ENCODE data around the gene MACIR.
"Not testable (repeated sequence)": the region's sequence is repeated elsewhere in the genome, so short reads cannot be mapped to it uniquely, and the experiment has no call there.

Gene MACIR, protein sequence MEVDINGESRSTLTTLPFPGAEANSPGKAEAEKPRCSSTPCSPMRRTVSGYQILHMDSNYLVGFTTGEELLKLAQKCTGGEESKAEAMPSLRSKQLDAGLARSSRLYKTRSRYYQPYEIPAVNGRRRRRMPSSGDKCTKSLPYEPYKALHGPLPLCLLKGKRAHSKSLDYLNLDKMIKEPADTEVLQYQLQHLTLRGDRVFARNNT

DNA sequence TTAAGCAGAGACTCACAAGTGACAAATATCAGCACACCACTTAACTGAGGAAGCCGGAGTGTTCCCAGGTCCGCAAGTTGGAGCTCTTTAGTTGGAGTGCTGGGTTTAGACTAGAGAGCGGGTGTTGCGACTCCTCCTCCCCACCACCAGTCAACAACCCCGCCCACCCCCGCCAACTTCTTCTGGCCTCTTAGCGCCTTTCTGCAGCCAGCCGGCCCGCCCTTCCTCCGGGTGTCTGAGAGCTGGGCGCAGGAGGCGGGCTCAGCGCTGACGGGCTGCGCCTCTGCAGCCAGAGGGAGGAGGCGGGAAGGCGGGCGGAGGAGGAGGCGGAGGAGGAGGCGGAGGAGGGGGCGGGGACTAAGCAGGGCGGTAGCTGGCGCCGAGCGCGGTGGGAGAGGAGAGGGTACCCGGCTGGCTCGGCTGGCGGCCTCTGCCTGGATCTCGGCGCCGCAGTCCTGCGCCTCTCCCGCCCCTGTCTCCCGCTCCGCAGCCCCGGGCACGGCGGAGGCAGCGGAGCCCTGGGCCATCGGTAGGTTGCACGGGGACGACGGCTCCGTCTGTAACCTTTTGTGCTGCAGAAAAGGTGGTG, at the start of gene MACIR:
MACIR (plus strand) TSS at position 396 of the 589 bp plus-strand sequence. CDS start 17,157 bp downstream, outside the sequence.
- DNase-seq (ENCODE audit: low read depth in 2 of 2), result peak; percentile 87 to 93

DNA sequence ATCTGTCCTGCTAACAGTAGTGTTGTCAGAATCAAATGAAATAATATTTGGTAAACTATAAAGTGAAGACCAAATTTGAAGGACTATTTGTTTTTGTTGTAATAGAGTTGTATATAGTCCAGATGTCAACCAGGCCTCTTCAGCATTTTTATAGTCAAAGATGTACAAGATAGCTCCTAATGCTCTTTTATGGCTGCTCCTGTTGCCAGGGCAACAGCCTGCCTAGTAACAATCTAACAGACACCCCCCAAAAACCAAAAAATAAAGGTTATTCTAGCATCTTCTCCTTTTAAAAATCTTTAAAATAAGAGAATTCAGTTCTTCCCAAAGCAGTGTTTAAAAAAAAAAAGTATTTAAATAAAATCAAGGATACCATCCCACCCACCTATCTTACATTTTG, 49.5 kb upstream of the MACIR start:
- DNase-seq (ENCODE audit: low read depth in 2 of 2), result no peak

DNA sequence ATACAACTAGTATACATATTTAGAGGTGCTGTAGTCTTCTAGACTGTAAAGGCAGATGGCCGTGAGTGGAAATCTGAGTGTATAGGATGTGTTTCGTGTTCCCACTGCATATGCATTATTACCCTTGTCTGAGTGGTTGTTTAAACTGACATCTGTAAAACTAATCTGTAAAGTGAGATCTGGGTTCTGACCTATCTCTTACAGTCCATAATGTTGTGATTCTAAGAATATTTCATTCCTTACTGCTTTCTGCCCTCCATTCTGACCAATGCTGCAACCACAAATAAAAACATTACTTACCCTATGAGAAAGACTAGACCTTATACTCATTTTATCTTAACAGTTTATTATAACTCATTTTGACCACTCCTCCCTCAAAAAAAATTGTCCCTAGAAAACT, 47.6 kb upstream of the MACIR start:
- DNase-seq (ENCODE audit: low read depth in 2 of 2), result no peak

DNA sequence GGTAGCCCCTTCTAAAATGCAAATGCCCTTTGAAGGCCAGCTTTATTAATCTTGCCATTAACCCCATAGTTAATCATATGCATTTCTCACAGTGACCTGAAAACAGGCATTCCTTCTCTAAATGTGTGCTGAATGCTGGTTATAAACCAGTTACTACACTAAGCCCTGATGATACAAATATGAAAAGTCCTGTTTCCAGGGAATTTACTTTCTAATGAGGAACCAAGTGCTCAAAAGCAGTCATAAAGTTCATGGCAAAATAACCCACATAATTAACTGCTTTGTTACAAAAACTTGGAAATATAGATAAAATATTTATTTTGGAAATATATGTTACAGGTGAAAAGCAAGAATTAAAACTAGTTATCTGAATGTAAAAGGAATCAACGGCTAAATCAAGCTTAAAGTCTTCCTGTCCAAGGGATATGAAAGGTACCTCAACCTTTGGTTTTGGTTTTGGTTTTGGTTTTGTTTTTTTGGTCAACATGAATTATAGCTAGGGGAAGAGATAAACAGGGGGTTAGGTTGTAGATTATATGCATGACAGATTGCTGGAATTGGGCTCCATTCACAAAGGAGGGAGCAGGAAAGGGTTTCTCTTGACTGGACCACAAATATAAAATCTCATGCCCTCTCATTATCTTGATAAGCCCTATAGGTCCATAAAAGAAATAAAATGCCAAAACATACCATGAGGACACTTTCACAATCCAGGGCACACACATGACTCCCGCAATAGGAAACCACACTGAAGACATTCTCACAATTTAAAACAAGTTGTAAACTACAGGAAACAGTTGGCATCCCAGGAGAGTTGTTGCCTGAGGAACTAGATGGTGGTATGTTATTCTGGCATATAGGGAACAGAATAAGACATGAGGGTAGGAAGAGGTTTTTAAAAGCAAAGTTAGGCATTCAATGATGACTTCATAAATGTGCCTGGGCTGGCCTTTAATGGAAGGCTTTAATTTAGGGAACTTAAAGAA, 46.7 kb upstream of the MACIR start:
- no peak for DNase-seq (ENCODE audit: low read depth in 2 of 2)

DNA sequence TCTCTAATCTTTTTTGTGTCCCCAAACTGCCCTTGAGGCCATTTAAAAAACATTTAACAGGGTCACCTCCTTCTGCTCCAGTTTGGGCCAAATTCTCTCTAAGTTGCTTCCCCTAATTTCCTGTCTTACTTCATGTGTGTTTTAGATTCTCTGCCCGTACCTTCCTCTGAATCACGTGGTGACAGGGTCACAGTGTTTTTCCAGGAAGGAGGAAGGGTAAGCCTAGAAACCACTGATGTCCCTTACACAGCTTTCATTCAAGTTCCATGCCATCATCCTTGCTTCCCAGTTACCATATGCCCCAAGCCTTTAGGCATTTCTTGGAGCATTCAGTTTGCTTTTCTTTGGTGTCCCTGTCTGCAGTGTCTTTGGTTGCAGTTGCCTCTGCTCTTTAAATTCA, 42.4 kb upstream of the MACIR start:
- no peak for DNase-seq (ENCODE audit: low read depth in 2 of 2)

DNA sequence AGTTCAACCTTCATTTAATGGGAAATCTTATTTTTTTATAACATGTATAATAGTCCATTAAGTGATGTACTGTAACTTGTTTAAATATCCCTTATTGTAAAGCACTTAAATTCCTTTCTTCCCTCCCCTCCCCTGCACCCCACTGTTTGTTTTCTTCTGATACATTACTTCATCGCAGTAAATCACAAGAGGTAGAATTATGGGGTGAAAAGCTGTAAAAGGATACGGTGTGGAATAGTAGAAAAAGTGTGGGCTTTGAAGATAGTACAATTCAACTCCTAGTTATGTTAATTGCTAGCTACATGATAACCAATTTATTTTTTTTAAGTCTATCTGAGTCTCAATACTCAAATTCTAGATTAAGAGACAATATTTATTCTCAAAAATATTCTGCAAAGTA, 41.9 kb upstream of the MACIR start:
- DNase-seq (ENCODE audit: low read depth in 2 of 2), result no peak

DNA sequence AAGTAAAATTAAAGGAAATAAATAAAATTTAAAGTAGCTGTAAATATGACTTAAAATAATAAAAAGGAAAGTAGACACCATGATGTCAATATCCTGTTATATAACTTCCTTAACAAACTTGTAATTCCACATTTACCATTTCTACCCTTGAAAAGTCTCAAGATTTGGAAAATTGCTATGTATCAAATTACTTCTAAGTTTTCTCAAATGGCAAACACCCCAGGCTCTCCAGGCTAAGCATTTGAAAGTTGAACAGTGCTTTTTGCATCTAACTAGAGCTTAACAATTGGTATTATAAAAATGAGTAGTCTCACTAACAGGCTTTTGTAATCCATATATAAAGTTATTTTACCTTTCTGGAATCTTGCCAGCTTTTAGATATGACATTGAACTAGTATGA, 41.5 kb upstream of the MACIR start:
- DNase-seq (ENCODE audit: low read depth in 2 of 2), result no peak

DNA sequence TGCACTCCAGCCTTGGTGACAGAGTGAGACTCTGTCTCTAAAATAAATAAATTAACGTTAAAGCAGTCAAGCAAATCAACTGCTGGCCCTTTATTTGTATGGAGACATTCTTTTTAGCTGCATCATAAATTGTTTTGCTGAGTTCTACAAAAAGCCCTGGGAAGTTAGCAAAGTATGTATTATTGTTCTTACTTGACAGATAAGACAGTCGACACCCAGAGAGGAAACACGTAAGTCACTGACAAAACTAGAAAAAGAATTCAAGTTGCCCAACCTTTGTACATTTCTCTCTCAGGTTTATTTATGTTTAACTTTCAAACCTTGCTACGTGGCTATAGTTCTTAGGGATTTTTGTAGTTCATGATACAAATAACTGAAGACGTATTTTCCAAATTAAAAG, 40.4 kb upstream of the MACIR start:
- no peak for DNase-seq (ENCODE audit: low read depth in 2 of 2)

DNA sequence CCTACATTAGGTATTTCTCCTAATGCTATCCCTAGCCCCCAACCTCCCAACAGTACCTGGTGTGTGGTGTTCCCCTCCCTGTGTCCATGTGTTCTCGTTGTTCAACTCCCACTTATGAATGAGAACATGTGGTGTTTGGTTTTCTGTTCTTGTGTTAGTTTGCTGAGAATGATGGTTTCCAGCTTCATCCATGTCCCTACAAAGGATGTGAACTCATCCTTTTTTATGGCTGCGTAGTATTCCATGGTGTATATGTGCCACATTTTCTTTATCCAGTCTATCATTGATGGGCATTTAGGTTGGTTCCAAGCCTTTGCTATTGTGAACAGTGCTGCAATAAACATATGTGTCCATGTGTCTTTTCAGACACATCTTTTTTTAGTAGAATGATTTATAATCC, 39.5 kb upstream of the MACIR start:
- DNase-seq (ENCODE audit: low read depth in 2 of 2), result not testable (repeated sequence)

DNA sequence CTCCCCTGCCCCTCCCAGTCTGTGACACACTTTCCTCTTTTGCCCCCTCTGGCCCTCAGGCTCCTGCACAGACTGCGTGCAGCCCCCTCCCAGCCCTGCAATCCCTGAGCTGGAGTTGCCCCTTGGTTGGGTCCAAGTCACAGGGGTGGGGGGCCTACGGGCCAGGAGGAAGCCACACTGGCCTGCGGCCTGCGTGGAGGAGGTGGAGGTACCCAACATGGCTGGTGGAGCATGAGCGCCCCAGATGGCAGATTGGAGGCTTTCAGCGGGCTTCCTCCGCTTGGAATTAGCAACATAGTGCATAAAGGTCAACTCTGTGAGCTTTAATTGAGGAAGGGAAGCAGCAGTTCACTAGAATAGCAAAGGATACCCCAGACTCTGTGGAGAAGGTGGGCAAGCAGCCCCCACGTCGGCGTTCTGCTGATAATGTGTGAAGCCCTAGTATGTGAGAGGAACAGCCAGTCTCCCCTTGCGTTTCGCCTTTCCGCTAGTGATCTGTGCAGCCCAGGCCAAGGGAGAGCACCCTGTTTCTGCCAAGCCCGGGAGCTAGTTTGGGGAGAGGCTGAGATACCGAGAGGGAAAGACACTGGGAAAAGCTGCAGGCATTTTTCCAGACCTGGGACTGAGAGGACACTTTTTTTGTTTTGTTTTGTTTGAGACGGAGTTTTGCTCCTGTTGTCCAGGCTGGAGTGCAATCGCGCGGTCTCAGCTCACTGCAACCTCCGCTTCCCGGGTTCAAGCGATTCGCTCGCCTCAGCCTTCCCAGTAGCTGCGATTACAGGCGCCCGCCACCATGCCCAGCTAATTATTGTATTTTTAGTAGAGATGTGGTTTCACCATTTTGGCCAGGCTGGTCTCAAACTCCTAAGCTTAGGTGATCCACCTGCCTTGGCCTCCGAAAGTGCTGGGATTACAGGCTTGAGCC, 35.3 kb upstream of the MACIR start:
- DNase-seq (ENCODE audit: low read depth in 2 of 2), result no peak

DNA sequence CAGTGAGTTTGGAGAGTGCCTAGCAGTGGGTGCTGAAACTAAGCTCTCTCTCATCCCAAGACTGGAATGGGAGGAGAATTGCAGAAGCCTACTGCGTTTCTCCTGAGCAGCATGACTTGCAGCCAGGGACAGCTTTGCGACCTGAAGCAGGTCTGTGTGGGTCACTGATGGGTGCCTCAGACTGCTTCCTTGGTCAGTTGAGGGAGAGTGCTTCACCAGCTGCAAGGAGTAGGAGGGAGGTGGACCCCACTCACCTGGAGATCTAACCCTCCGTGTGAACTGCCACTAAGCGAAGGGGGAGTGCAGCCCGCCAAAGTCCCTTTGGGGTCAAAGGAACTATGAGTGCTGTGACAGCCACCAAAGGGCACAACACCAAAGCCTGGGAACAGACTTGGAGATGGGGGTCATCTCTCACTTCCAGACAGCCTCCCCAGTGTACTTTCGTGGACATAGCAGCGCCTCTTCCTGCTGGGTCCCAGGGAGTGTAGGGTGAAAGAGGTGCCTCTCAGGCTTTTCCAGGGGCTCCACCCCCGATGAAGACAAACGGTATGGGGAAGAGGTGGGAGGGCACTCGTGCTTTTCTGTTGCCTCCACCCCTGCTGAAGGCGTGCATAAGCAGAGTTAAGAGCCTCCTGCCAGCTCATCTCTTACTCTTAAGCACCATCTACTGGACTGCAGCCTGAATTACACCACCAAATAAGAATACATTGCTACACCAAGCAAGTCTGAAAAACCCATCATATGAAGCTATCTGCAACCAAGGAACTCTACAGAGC, 34.3 kb upstream of the MACIR start:
- DNase-seq (ENCODE audit: low read depth in 2 of 2), result peak; percentile 7

DNA sequence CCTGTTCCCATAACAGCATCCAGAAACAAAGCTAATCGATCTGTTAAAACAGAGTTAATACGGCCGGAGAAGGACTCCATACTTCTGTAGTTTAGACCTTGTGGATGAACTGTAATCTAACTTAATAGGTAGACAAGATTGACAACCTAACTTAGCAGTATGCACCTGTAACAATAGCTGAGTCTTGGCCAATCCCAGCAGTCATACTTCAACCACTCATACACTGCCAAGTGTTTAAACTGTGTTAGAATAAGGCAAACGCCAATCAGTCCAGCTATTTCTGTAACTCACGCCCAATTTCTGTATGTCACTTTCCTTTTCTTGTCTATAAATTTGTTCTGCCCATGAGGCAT, 33.7 kb upstream of the MACIR start:
- no peak for DNase-seq (ENCODE audit: low read depth in 2 of 2)

DNA sequence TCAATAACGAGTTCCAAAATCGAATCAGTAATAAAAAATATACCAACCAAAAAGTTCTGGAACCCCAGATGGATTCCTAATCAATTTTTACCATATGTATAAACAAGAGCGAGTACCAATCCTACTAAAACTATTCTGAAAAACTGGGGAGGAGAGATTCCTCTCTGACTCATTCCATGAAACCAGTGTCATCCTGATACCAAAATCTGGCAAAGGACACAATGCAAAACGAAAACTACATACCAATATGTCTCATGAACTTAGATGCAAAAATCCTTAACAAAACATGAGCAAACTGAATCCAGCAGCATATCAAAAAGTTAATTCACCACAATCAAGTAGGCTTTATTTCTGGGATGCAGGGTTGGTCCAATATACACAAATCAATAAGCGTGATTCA, 30.5 kb upstream of the MACIR start:
- DNase-seq (ENCODE audit: low read depth in 2 of 2), result no peak

DNA sequence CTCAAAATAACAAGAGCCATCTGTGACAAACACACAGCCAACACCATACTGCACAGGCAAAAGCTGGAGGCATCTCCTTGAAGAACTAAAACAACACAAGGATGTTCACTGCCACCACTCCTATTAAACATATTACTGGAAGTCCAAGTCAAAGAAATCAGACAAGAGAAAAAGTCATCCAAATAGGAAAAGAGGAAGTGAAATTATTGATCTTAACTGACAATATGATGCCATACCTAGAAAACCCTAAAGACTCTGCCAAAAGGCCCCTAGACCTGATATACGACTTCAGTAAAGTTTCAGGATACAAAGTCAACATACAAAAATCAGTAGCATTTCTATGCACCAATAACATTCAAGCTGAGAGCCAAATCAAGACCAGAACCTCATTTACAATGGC, 30.0 kb upstream of the MACIR start:
- DNase-seq (ENCODE audit: low read depth in 2 of 2), result no peak

DNA sequence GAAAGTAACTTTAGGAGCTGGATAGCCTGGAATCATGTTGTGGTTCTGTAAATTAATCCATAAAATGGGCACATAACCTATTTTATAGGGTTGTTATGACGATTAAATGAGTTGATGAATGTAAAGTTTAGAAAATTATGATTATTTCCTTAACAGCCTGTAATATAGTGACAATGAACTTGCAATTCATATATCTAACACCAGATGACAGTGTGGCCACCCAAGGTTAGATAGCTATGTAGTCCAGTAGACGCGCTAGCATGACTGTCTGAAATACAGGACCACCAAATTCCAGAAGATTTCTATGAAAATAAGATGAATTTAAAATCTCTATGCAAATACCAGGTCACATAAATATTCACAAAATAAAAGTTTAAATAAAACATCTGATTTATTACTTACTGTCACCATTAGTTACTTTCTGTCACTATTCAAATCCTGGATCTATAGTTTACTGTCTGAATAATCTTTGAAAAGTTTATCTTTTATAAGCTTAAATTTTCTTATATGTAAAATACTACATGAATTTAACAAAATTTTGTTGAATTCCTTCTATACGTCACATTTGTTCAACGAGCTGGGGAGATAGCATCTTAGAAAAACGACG, 26.1 kb upstream of the MACIR start:
- DNase-seq (ENCODE audit: low read depth in 2 of 2), result no peak

DNA sequence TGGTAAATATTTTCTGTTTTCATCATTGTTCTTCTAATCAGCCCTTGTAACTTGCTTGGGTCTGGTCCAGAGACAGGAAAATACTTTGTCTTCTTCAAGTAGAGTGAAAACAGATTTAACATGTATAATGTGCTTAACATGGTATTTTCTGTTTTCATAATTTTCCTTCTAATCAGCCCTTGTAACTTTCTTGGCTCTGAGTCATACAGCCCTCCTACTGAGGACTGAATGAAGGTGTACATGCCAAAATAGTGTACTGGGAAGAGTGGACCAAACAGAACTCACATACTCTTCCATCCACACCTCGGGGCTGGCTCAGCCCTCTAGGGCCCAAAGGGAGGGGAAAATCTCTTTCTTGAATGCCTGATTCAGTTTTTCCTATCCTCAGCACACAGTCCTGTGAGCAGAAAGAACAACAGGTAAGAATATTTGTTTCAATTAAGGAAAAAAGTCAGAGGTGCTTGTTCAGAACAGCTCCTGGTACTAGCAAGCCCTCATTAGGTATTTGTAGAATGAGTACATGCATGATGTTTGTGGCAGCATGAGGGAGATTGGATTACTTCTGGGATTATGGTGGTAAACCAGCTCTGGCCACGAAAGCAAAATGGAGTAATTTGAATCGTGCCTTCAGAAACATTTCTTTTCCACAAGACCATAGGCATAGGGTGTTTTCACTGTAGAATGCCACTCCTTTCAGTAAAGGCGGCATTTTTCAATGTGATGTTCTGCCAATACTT, 24.2 kb upstream of the MACIR start:
- no peak for DNase-seq (ENCODE audit: low read depth in 2 of 2)

DNA sequence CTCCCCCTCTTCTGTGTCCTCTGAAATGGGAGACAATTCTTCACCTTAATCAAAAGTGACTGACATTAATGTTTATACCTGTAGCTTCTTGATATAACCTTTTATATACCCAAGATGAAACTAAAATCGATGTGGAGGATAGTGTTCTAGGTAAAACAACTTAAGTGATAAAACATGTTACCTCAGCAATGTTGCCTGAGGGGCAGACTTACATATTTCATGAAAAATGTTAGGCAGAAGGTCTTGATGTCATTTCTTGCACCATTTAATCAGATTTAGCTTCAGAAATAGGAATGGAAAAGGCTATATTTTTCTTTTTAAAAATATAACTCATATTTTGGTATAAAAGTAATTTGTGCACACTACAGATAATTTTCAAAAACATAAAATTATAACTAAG, 22.7 kb upstream of the MACIR start:
- DNase-seq (ENCODE audit: low read depth in 2 of 2), result no peak

DNA sequence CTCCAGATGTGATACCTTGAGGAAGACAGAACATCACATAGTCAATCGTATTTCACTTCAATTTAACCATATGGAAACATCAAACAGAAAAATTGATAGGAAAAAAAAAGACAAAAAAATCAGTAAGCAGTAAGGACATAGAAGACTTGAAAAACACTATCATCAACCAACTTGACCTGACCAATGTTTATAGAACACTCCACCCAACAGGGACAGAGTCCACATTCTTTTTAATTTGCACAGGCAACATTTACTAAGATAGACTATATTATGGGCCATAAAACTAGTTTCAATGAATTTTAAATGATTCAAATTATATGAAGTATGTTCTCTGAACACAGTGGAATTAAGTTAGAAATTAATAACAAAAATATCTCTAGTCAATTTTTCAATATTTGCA, 20.8 kb upstream of the MACIR start:
- DNase-seq (ENCODE audit: low read depth in 2 of 2), result no peak

DNA sequence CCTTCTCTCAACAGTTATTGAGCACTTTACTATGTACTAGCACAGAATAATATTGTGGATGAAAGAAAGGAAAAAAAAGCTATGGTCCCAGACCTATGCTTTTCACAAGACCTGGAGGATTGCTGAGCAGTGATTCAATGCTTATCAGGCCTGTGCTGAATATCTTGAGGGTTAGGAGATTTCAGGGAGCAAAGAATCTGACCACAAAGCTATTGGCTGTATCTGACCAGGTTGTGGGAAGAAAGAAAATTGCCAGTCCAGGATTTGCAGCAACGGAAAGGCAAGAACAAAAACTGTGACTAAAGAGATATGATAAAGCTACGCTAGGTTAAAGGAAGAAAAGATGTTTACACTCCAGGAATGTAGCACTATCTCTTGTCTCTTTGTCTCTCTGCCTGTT, 14.9 kb upstream of the MACIR start:
- DNase-seq (ENCODE audit: low read depth in 2 of 2), result no peak

DNA sequence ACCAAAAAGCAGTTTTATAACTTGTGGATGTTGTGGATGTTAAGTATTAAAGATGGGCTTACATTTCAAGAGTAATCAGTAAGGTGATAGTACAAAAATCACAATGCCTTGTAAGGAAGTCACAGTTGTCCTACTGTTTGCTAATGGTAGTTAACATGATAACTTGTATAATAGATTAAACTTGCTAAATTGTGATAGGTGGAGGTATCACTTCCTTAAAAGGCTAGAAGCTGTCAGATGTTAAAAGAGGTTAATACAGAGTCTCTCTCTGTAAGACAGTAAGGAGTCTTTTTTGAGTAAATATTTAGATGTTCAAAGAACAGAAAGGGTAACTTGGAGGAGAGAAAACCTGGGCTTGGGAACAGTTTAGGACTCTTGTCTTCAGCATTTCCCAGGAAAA, 14.2 kb upstream of the MACIR start:
- DNase-seq (ENCODE audit: low read depth in 2 of 2), result no peak
